NCI-H2227 (cell line): ENCODE results near the gene CPB1.
"Not testable (repeated sequence)": the region's sequence is repeated elsewhere in the genome, so short reads cannot be mapped to it uniquely, and the experiment has no call there.

ENCODE experiments used
- DNase-seq: peaks from one replicate; lab custom pipeline; 2025; ENCODE audit not compliant: unreplicated experiment; lab: John Stamatoyannopoulos, UW

The CPB1 gene

GRCh38 chr3:148827585-148827984 is at the start of gene CPB1:
Gene CPB1 (plus strand): TSS chr3:148827811. CDS start chr3:148827824, 13 bp downstream.
- no peak for DNase-seq

GRCh38 chr3:148778926-148779325 is 48.7 kb upstream of the CPB1 start:
- no peak for DNase-seq

- not testable (repeated sequence) for DNase-seq
Measured at GRCh38 chr3:148785026-148785425, 42.6 kb upstream of the CPB1 start.

GRCh38 chr3:148786159-148786558 is 41.5 kb upstream of the CPB1 start:
- not testable (repeated sequence) for DNase-seq

GRCh38 chr3:148789146-148789545 is 38.5 kb upstream of the CPB1 start:
- no peak for DNase-seq

- DNase-seq: no peak
Measured at GRCh38 chr3:148789906-148790305, 37.7 kb upstream of the CPB1 start.

- DNase-seq: no peak
Measured at GRCh38 chr3:148790370-148790769, 37.2 kb upstream of the CPB1 start.

- no peak for DNase-seq
Measured at GRCh38 chr3:148790851-148791735, 36.5 kb upstream of the CPB1 start.

- no peak for DNase-seq
Measured at GRCh38 chr3:148791920-148792319, 35.7 kb upstream of the CPB1 start.

GRCh38 chr3:148792516-148792915 is 35.1 kb upstream of the CPB1 start:
- no peak for DNase-seq

GRCh38 chr3:148796799-148797198 is 30.8 kb upstream of the CPB1 start:
- DNase-seq: no peak

- DNase-seq: no peak
Measured at GRCh38 chr3:148797795-148798194, 29.8 kb upstream of the CPB1 start.

GRCh38 chr3:148800414-148800813 is 27.2 kb upstream of the CPB1 start:
- DNase-seq: no peak

GRCh38 chr3:148809835-148810234 is 17.8 kb upstream of the CPB1 start:
- DNase-seq: no peak

- DNase-seq: no peak
Measured at GRCh38 chr3:148815316-148816110, 12.1 kb upstream of the CPB1 start.

- DNase-seq: no peak
Measured at GRCh38 chr3:148816427-148816826, 11.2 kb upstream of the CPB1 start.

GRCh38 chr3:148816981-148817525 is 10.6 kb upstream of the CPB1 start:
- DNase-seq: no peak

- no peak for DNase-seq
Measured at GRCh38 chr3:148820361-148821245, 7.0 kb upstream of the CPB1 start.

GRCh38 chr3:148823026-148823425 is 4.6 kb upstream of the CPB1 start:
- DNase-seq: no peak

- DNase-seq: no peak
Measured at GRCh38 chr3:148825476-148825875, 2.1 kb upstream of the CPB1 start.
